ENCODE measurements around the gene OS9. TPM values are rescaled to one million over a fixed set of nuclear protein-coding genes. Genes with fewer than 3 reads are reported as not detected.

The OS9 gene
- total and polyA plus RNA-seq, 4 donors: 136 to 357 (median 216) TPM

- TF ChIP-seq REST (IDR thresholded peaks at IDR 0.05) (no peak), HNF4A (conservative IDR thresholded peaks at IDR 0.05) (no peak), JUND (IDR thresholded peaks at IDR 0.05) (no peak)
Observed at GRCh38 chr12:57717846-57718640, 24.1 kb downstream of the OS9 start (continued).

GRCh38 chr12:57718641-57719528 lies 25.0 kb downstream of the OS9 start:
- peaks cover 14 to 64% (median 52%) of the 10 kb centered on the region in 4 donors for H3K36me3 ChIP-seq (ENCODE audit: control insufficient read depth in 4 of 4, insufficient read depth in 3 of 4, low read depth in 1 of 4, low read length in 3 of 4)

More at GRCh38 chr12:57718641-57719528, 25.0 kb downstream of the OS9 start:
- H3K27ac ChIP-seq (ENCODE audit: low read depth in 1 of 2, low read length in 2 of 2): no peak overlapping the region
- H3K27me3 ChIP-seq (ENCODE audit: control insufficient read depth in 4 of 4, insufficient read depth in 4 of 4, low read length in 3 of 4): no peaks in the 10 kb centered on the region
- no peak for DNase-seq (ENCODE audit: low spot score)
- no peaks in the 10 kb centered on the region for H3K9me3 ChIP-seq (ENCODE audit: control insufficient read depth in 4 of 4, low read length in 3 of 4)
- H3K9ac ChIP-seq (ENCODE audit: low read depth in 1 of 2, low read length in 2 of 2): no peak overlapping the region
- WGBS: 97% methylated on average over 15 of the region's 15 CpGs
- no peaks in the 10 kb centered on the region for H3K4me1 ChIP-seq (ENCODE audit: control insufficient read depth in 4 of 4, insufficient read depth in 4 of 4, low read length in 3 of 4)
- no peak for TF ChIP-seq SP1 (IDR thresholded peaks at IDR 0.05)
- TF ChIP-seq EGR1 (IDR thresholded peaks at IDR 0.05; ENCODE audit: low read depth in 2 of 2): no peak
- TF ChIP-seq YY1 (IDR thresholded peaks at IDR 0.05): no peak
- TF ChIP-seq REST (IDR thresholded peaks at IDR 0.05): no peak
- TF ChIP-seq ATF3 (IDR thresholded peaks at IDR 0.05): no peak
- TF ChIP-seq FOXA2 (IDR thresholded peaks at IDR 0.05): no peak
- no peak for TF ChIP-seq FOXA1 (IDR thresholded peaks at IDR 0.05)
- no peak for TF ChIP-seq ZBTB33 (IDR thresholded peaks at IDR 0.05)
- no peak for TF ChIP-seq RXRA (IDR thresholded peaks at IDR 0.05)
- no peak for TF ChIP-seq GABPA (IDR thresholded peaks at IDR 0.05 in 1 of 2, conservative IDR thresholded peaks at IDR 0.05 in 1 of 2)
- TF ChIP-seq HNF4G (IDR thresholded peaks at IDR 0.05): no peak
- TF ChIP-seq JUND (IDR thresholded peaks at IDR 0.05): no peak
- no peak for TF ChIP-seq TAF1 (conservative IDR thresholded peaks at IDR 0.05)
- TF ChIP-seq MAX (IDR thresholded peaks at IDR 0.05): no peak
- no peak for TF ChIP-seq RAD21 (IDR thresholded peaks at IDR 0.05)
- no peak for TF ChIP-seq CTCF (IDR thresholded peaks at IDR 0.05; ENCODE audit: low read depth, low read length, missing input control)
- no peak for TF ChIP-seq NR2F2 (IDR thresholded peaks at IDR 0.05)
- TF ChIP-seq HNF4A (conservative IDR thresholded peaks at IDR 0.05): no peak
- no peak overlapping the region for H3K4me3 ChIP-seq (ENCODE audit: low read depth in 1 of 3, low read length in 3 of 3)
